HepG2 (cell line): Measurements from ENCODE around the gene RAB17. TPM values are rescaled to one million over a fixed set of nuclear protein-coding genes. Genes with fewer than 3 reads are reported as not detected.

ENCODE experiments used
- BCL6 ChIP-seq: IDR thresholded peaks from 2 replicates; pipeline ENCODE4 v1.6.1; 2016; ENCODE audit warnings: missing genetic modification reagents, missing compliant biosample characterization
- FOXP4 ChIP-seq: sonication (generic); formaldehyde crosslinking; IDR thresholded peaks from 2 replicates; pipeline ENCODE4 v1.4.0; 2020; ENCODE audit warnings: missing genetic modification reagents
- GABPB1 ChIP-seq: IDR thresholded peaks from 2 replicates; pipeline ENCODE4 v1.6.1; 2016; ENCODE audit warnings: mild to moderate bottlenecking, missing genetic modification reagents, moderate library complexity, missing compliant biosample characterization
- KDM2A ChIP-seq: sonication (generic); formaldehyde crosslinking; IDR thresholded peaks from 2 replicates; pipeline ENCODE4 v1.4.0; 2020; ENCODE audit warnings: low read depth, missing genetic modification reagents, borderline replicate concordance
- KDM5B ChIP-seq: sonication (generic); formaldehyde crosslinking; IDR thresholded peaks from 2 replicates; pipeline ENCODE4 v1.4.0; 2020; ENCODE audit warnings: missing genetic modification reagents, mild to moderate bottlenecking, borderline replicate concordance
- PAXIP1 ChIP-seq: sonication (generic); formaldehyde crosslinking; conservative IDR thresholded peaks from 2 replicates; pipeline ENCODE4 v1.4.0; 2020; ENCODE audit warnings: mild to moderate bottlenecking, missing genetic modification reagents, moderate library complexity
- RXRB ChIP-seq: IDR thresholded peaks from 2 replicates; pipeline ENCODE4 v1.6.1; 2016; ENCODE audit warnings: borderline replicate concordance, missing genetic modification reagents, missing compliant biosample characterization
- SAP130 ChIP-seq: IDR thresholded peaks from 2 replicates; pipeline ENCODE4 v1.6.1; 2016; ENCODE audit warnings: low read depth
- SOX5 ChIP-seq: IDR thresholded peaks from 2 replicates; pipeline ENCODE4 v1.6.1; 2016; ENCODE audit warnings: borderline replicate concordance
- ZBTB7A ChIP-seq: sonication (generic); formaldehyde crosslinking; IDR thresholded peaks from 2 replicates; pipeline ENCODE4 v1.8.0; 2022; ENCODE audit warnings: mild to moderate bottlenecking, missing genetic modification reagents
- ZFP90 ChIP-seq: sonication (generic); formaldehyde crosslinking; IDR thresholded peaks from 2 replicates; pipeline ENCODE4 v1.8.0; 2022; ENCODE audit warnings: missing genetic modification reagents, mild to moderate bottlenecking, inconsistent platforms, borderline replicate concordance
- ZNF143 ChIP-seq: sonication (generic); formaldehyde crosslinking; IDR thresholded peaks from 2 replicates; pipeline ENCODE4 v1.4.0; 2020; ENCODE audit warnings: missing genetic modification reagents
- ZNF574 ChIP-seq: sonication (generic); formaldehyde crosslinking; IDR thresholded peaks from 2 replicates; pipeline ENCODE4 v1.4.0; 2020; ENCODE audit warnings: missing genetic modification reagents
- ZNF691 ChIP-seq: sonication (generic); formaldehyde crosslinking; IDR thresholded peaks from 2 replicates; pipeline ENCODE4 v1.4.0; 2020; ENCODE audit warnings: missing genetic modification reagents, low read depth, mild to moderate bottlenecking, borderline replicate concordance
- ZNF790 ChIP-seq: sonication (generic); formaldehyde crosslinking; IDR thresholded peaks from 2 replicates; pipeline ENCODE4 v1.8.0; 2022; ENCODE audit warnings: missing genetic modification reagents, mild to moderate bottlenecking, borderline replicate concordance
- ZNF891 ChIP-seq: sonication (generic); formaldehyde crosslinking; IDR thresholded peaks from 2 replicates; pipeline ENCODE4 v1.5.0; 2020; ENCODE audit warnings: mild to moderate bottlenecking, missing genetic modification reagents
- ZSCAN12 ChIP-seq: sonication (generic); formaldehyde crosslinking; IDR thresholded peaks from 2 replicates; pipeline ENCODE4 v1.9.0; 2021; ENCODE audit warnings: mild to moderate bottlenecking, missing genetic modification reagents
- polyA plus RNA-seq, 8 experiments: library from polyadenylated mRNA; depleted of rRNA in 3 of 8; stranded (reverse) in 7 of 8; unstranded in 1 of 8; fragments of >200 nt; fragmentation: Illumina TruSeq in 4 of 8; extraction: Trizol in 4 of 8; gene quantifications; 2 replicates each; pipeline versions ENCODE4 v1.2.1 to v1.2.3, GENCODE V29; 2011 to 2016; ENCODE audit warnings: low read depth in 4 of 8, missing spikeins in 1 of 8, mixed read lengths in 1 of 8; ENCODE audit not compliant: insufficient read depth in 1 of 8
- total RNA-seq, 5 experiments: library from RNA; depleted of rRNA; stranded (reverse); fragments of >200 nt; fragmentation: Illumina TruSeq; extraction: Trizol; gene quantifications; 2 replicates each; pipeline ENCODE4 v1.2.3, GENCODE V29; 2016; ENCODE audit warnings: low read depth in 1 of 5

The RAB17 gene
- total and polyA plus RNA-seq, 2 of the 13 experiments (the other 11 are each of a cell fraction or from before 2014, with no cell fraction given), result 68.0 to 124 TPM

- TF ChIP-seq GABPB1 (CRISPR knock-in tag) (peak; percentile 35; the same call in 1 of the 2 replicates), PAXIP1 (CRISPR knock-in tag) (peak; percentile 38; the same call in 1 of the 2 replicates), ZBTB7A (no peak), RXRB (peak; percentile 40; the same call in 1 of the 2 replicates), FOXP4 (CRISPR knock-in tag) (0 out of 2 replicates have a peak, but pooled peaks have one; percentile 15), KDM2A (CRISPR knock-in tag) (0 out of 2 replicates have a peak, but pooled peaks have one; percentile 24), ZSCAN12 (CRISPR knock-in tag) (no peak), ZNF143 (CRISPR knock-in tag) (peak; percentile 82), KDM5B (CRISPR knock-in tag) (0 out of 2 replicates have a peak, but pooled peaks have one; percentile 32), ZNF891 (CRISPR knock-in tag) (0 out of 2 replicates have a peak, but pooled peaks have one; percentile 20), ZNF691 (CRISPR knock-in tag) (no peak), SAP130 (CRISPR knock-in tag) (peak; percentile 25; the same call in 1 of the 2 replicates), BCL6 (CRISPR knock-in tag) (peak; percentile 41; the same call in 1 of the 2 replicates), ZNF790 (CRISPR knock-in tag) (no peak), SOX5 (CRISPR knock-in tag) (0 out of 2 replicates have a peak, but pooled peaks have one; percentile 18), ZNF574 (CRISPR knock-in tag) (peak; percentile 50), ZFP90 (0 out of 2 replicates have a peak, but pooled peaks have one; percentile 31)
Observed at GRCh38 chr2:237524631-237525030, 65.9 kb downstream of the RAB17 start (continued).
